ENCODE measurements around the gene C2CD3.

Gene C2CD3

GRCh38 chr11:74170694-74171629, at the start of gene C2CD3, which contains the start of gene PPME1:
Gene C2CD3, minus strand, starts transcription at chr11:74171002. Its CDS starts 210 bp downstream, at chr11:74170792.
Gene PPME1, plus strand, starts transcription at chr11:74171289. Its CDS starts 133 bp downstream, at chr11:74171422.
- peak within 1 kb of the TSS; percentile 84 for H3K4me3 ChIP-seq (ENCODE audit: low read depth, low read length)
- peak; percentile 99 for DNase-seq (ENCODE audit: low read depth)
- no peak for TF ChIP-seq CTCF (IDR thresholded peaks at IDR 0.05; ENCODE audit: low read depth, low read length, missing control alignments)

- no peak for TF ChIP-seq CTCF (IDR thresholded peaks at IDR 0.05; ENCODE audit: low read depth, low read length, missing control alignments)
- no peak for DNase-seq (ENCODE audit: low read depth)
- no peak overlapping the region for H3K4me3 ChIP-seq (ENCODE audit: low read depth, low read length)
Observed at GRCh38 chr11:74220376-74220775, 49.6 kb upstream of the C2CD3 start.

- no peak overlapping the region for H3K4me3 ChIP-seq (ENCODE audit: low read depth, low read length)
- no peak for DNase-seq (ENCODE audit: low read depth)
- no peak for TF ChIP-seq CTCF (IDR thresholded peaks at IDR 0.05; ENCODE audit: low read depth, low read length, missing control alignments)
Observed at GRCh38 chr11:74212533-74212932, 41.7 kb upstream of the C2CD3 start.

- DNase-seq (ENCODE audit: low read depth): no peak
- TF ChIP-seq CTCF (IDR thresholded peaks at IDR 0.05; ENCODE audit: low read depth, low read length, missing control alignments): no peak
Observed at GRCh38 chr11:74208507-74208906, 37.7 kb upstream of the C2CD3 start.

GRCh38 chr11:74206746-74207145, 35.9 kb upstream of the C2CD3 start:
- no peak for DNase-seq (ENCODE audit: low read depth)
- no peak for TF ChIP-seq CTCF (IDR thresholded peaks at IDR 0.05; ENCODE audit: low read depth, low read length, missing control alignments)
- no peak overlapping the region for H3K4me3 ChIP-seq (ENCODE audit: low read depth, low read length)

More at GRCh38 chr11:74208507-74208906, 37.7 kb upstream of the C2CD3 start:
- no peak overlapping the region for H3K4me3 ChIP-seq (ENCODE audit: low read depth, low read length)

GRCh38 chr11:74205181-74205580, 34.4 kb upstream of the C2CD3 start:
- H3K4me3 ChIP-seq (ENCODE audit: low read depth, low read length): no peak overlapping the region
- no peak for DNase-seq (ENCODE audit: low read depth)
- TF ChIP-seq CTCF (IDR thresholded peaks at IDR 0.05; ENCODE audit: low read depth, low read length, missing control alignments): no peak
